ENCODE data around the gene SDF4.
A peak's percentile ranks its signal among the peaks of the same experiment; 100 is the strongest.

The SDF4 gene

GRCh38 chr1:1213345-1214265 lies 18.2 kb downstream of the SDF4 start, which contains the start of gene TNFRSF4:
Gene TNFRSF4 (minus strand): TSS chr1:1214153. CDS start chr1:1214127, 26 bp downstream.
- no peak for DNase-seq (ENCODE audit: low read depth)

- no peak for DNase-seq (ENCODE audit: low read depth)
Measured at GRCh38 chr1:1212780-1213344, 18.9 kb downstream of the SDF4 start.

GRCh38 chr1:1211541-1212441 lies 20.0 kb downstream of the SDF4 start:
- DNase-seq (ENCODE audit: low read depth), result no peak

- DNase-seq (ENCODE audit: low read depth), result no peak
Measured at GRCh38 chr1:1210726-1211540, 20.9 kb downstream of the SDF4 start.

- DNase-seq (ENCODE audit: low read depth), result no peak
Measured at GRCh38 chr1:1208713-1209433, 22.9 kb downstream of the SDF4 start.

- DNase-seq (ENCODE audit: low read depth), result no peak
Measured at GRCh38 chr1:1207571-1207892, 24.3 kb downstream of the SDF4 start.

GRCh38 chr1:1206966-1207531 lies 24.8 kb downstream of the SDF4 start:
- no peak for DNase-seq (ENCODE audit: low read depth)

GRCh38 chr1:1206376-1206965 lies 25.3 kb downstream of the SDF4 start, which contains the start of gene TNFRSF18:
Gene TNFRSF18 (minus strand): TSS chr1:1206592. CDS start chr1:1206571, 21 bp downstream.
- no peak for DNase-seq (ENCODE audit: low read depth)

- DNase-seq (ENCODE audit: low read depth), result no peak
Measured at GRCh38 chr1:1205769-1206375, 25.9 kb downstream of the SDF4 start.

- DNase-seq (ENCODE audit: low read depth), result no peak
Measured at GRCh38 chr1:1204998-1205768, 26.6 kb downstream of the SDF4 start.

- no peak for DNase-seq (ENCODE audit: low read depth)
Measured at GRCh38 chr1:1204425-1204920, 27.3 kb downstream of the SDF4 start.

- DNase-seq (ENCODE audit: low read depth), result no peak
Measured at GRCh38 chr1:1203561-1204424, 28.0 kb downstream of the SDF4 start.

- DNase-seq (ENCODE audit: low read depth), result no peak
Measured at GRCh38 chr1:1202831-1203560, 28.8 kb downstream of the SDF4 start.

- DNase-seq (ENCODE audit: low read depth), result peak; percentile 61
Measured at GRCh38 chr1:1200876-1201810, 30.7 kb downstream of the SDF4 start.

GRCh38 chr1:1199961-1200875 lies 31.6 kb downstream of the SDF4 start:
- DNase-seq (ENCODE audit: low read depth), result no peak
